Hematopoietic multipotent progenitor cell treated with erythropoietin and hydrocortisone succinate and interleukin-3 and kit ligand, for 8 days (in vitro differentiated cells): ENCODE data around the gene BEND4.

ENCODE experiments used
- DNase-seq: peaks from one replicate; pipeline ENCODE4 v3.0.0-alpha.2; 2015

BEND4 gene

DNA sequence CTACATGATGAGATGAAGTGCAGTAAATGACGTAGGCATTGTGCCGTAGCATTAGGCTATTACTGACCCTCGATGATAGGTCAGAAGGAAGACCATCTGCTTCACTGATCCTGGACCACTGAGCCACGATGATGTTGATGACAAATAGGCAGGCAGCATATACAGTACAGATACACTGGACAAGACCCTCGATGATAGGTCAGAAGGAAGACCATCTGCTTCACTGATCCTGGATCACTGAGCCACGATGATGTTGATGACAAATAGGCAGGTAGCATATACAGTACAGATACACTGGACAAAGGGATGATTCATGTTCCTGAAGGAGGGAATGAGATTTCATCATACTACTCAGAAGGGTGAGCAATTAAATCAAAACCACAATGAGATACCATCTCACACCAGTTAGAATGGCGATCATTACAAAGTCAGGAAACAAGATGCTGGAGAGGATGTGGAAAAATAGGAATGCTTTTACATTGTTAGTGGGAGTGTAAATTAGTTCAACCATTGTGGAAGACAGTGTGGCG, 50.9 kb downstream of the BEND4 start:
- DNase-seq, result no peak

- no peak for DNase-seq
Observed at GRCh38 chr4:42088386-42088785, 64.1 kb downstream of the BEND4 start.

DNA sequence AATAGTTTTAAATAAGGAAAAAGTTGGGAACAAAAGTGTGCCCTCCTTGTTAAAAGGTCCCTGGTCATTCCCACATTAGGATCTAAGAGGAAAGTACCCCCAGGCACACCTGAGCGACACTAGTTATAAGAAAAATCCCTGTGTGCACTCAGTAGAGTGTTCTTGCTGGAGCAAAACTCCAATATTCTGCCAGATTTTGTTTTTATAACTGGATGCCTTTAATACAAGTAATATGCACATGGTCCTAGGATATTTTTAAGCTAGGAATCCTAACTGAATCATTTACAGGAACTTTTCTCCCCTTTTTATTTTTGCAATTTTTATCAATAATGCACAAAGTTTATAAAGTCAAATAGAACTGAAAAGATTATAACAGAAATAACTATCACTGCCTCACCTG, 68.6 kb downstream of the BEND4 start:
- DNase-seq, result no peak

GRCh38 chr4:42080306-42080705, 72.1 kb downstream of the BEND4 start:
- no peak for DNase-seq

GRCh38 chr4:42078184-42078801, 74.2 kb downstream of the BEND4 start:
- DNase-seq, result no peak

GRCh38 chr4:42074294-42074693, 78.2 kb downstream of the BEND4 start:
- DNase-seq, result no peak

- DNase-seq, result no peak
Observed at GRCh38 chr4:42070463-42070862, 82.0 kb downstream of the BEND4 start.

- no peak for DNase-seq
Observed at GRCh38 chr4:42067264-42067663, 85.2 kb downstream of the BEND4 start.

DNA sequence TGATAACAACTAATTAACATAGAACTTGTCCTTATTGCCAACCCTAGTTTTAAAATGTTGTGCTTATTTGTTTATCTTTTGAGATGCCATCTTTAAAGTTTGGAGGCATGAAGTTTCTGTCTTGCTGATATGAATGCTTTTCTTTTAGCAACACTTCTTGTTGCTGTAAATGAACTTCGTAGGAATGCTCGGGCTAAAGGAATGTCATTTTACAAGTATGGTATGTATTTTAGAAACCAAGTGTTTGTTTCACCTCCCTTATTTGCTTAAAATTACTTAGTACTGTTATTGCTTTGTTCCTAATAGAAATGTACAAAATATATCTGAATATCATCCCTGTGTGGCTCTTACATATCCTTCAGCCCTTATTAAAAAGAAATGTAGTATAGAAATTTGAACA, 86.1 kb downstream of the BEND4 start:
- DNase-seq, result no peak
